ENCODE data around the gene ATP2B3.

DNA sequence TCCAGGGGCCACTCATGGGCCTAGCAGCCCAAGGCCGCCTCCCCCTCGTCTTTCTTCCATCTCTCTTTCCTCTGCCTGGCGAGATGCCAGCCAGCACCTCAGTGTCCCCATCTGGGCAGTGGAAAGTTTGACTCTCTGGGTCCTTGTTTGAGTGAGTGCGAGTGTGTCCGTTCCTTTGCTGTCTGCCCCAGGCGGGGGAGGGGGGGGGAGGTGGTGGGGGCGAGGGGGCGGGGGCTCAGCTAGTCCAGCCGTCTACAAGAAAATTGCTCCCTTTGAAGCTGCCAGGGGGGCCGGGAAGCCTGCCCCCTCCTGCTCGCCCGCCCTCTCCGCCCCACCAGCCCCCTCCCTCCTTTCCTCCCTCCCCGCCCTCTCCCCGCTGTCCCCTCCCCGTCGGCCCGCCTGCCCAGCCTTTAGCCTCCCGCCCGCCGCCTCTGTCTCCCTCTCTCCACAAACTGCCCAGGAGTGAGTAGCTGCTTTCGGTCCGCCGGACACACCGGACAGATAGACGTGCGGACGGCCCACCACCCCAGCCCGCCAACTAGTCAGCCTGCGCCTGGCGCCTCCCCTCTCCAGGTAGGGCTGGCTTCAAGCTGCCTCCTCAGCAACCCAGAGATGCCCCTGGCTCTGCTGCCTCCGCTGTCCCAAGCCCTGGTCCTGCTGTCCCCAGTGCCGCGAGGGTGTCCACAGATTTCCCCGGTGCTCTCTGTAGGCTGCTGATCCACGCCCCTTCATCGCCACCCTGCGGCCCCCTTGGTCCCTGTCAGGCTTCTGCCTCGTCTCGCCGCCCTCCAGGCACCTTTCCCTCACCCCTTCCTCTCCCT lies 22.7 kb upstream of the ATP2B3 start, which contains the start of gene BGN:
- TF ChIP-seq CTCF (IDR thresholded peaks at IDR 0.05; ENCODE audit: extremely low read depth in 1 of 2, insufficient read depth in 1 of 2, low read depth in 1 of 2, low read length in 2 of 2) (peak; percentile 30 to 48), EZH2 (IDR thresholded peaks at IDR 0.05; ENCODE audit: borderline replicate concordance, low read depth, low read length, severe bottlenecking) (no peak), POLR2A (IDR thresholded peaks at IDR 0.05; ENCODE audit: low read depth, low read length) (peak; percentile 75), FOS (IDR thresholded peaks at IDR 0.05; ENCODE audit: borderline replicate concordance, insufficient read depth, low read length) (no peak), JUN (IDR thresholded peaks at IDR 0.05; ENCODE audit: borderline replicate concordance, insufficient read depth, insufficient read length, low read depth) (no peak), MYC (IDR thresholded peaks at IDR 0.05; ENCODE audit: low read depth, low read length) (no peak)
- TF ChIP-seq, protein P1, sequence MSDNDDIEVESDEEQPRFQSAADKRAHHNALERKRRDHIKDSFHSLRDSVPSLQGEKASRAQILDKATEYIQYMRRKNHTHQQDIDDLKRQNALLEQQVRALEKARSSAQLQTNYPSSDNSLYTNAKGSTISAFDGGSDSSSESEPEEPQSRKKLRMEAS (IDR thresholded peaks at IDR 0.05; ENCODE audit: insufficient read depth, insufficient read length), result no peak
